Gastroesophageal sphincter (tissue), 3 donors: ENCODE results near the gene DEK.

Experiments used
- POLR2A ChIP-seq, 2 donors: fragments of 450-650 bp; IDR thresholded peaks; one replicate each; pipeline ENCODE4 v1.6.1; 2017; ENCODE audit warnings: antibody characterized with exemption in 2 of 2, mild to moderate bottlenecking in 2 of 2, moderate library complexity in 1 of 2
- POLR2AphosphoS5 ChIP-seq: sonication (generic); formaldehyde crosslinking; IDR thresholded peaks from one replicate; pipeline ENCODE4 v1.6.1; 2017; ENCODE audit warnings: antibody characterized with exemption
- TF ChIP-seq, protein P1 (sequence below), 4 experiments: fragments of 200-600 bp in 2 of 4; fragments of 450-650 bp in 2 of 4; sonication (generic) in 1 of 4; IDR thresholded peaks; one replicate each; pipeline ENCODE4 v1.5.1; 2017 to 2019; ENCODE audit warnings: antibody characterized with exemption in 4 of 4, mild to moderate bottlenecking in 2 of 4, moderate library complexity in 2 of 4

GRCh38 chr6:18264219-18264922, at the start of gene DEK:
- TF ChIP-seq POLR2AphosphoS5: peak; percentile 62
- TF ChIP-seq POLR2A (IDR thresholded peaks at IDR 0.05): peak; percentile 19 to 39
- TF ChIP-seq, protein P1, sequence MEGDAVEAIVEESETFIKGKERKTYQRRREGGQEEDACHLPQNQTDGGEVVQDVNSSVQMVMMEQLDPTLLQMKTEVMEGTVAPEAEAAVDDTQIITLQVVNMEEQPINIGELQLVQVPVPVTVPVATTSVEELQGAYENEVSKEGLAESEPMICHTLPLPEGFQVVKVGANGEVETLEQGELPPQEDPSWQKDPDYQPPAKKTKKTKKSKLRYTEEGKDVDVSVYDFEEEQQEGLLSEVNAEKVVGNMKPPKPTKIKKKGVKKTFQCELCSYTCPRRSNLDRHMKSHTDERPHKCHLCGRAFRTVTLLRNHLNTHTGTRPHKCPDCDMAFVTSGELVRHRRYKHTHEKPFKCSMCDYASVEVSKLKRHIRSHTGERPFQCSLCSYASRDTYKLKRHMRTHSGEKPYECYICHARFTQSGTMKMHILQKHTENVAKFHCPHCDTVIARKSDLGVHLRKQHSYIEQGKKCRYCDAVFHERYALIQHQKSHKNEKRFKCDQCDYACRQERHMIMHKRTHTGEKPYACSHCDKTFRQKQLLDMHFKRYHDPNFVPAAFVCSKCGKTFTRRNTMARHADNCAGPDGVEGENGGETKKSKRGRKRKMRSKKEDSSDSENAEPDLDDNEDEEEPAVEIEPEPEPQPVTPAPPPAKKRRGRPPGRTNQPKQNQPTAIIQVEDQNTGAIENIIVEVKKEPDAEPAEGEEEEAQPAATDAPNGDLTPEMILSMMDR (IDR thresholded peaks at IDR 0.05): peak; percentile 25 to 77 (median 68)
